Parathyroid adenoma (tissue), 2 donors: ENCODE measurements around the gene LRRC8E.

Experiments
- H2AFZ ChIP-seq: fragments of 300-600 bp; sonication (generic); one replicate; pipeline ENCODE4 v1.7.0; 2017; ENCODE audit warnings: antibody characterized with exemption, mild to moderate bottlenecking
- H3K27ac ChIP-seq: fragments of 300-600 bp; sonication (generic); one replicate; pipeline ENCODE4 v1.7.0; 2017
- H3K27me3 ChIP-seq: fragments of 300-600 bp; sonication (generic); one replicate; pipeline ENCODE4 v1.7.0; 2017; ENCODE audit warnings: low read length; ENCODE audit not compliant: control insufficient read depth, insufficient read depth
- H3K36me3 ChIP-seq: fragments of 300-600 bp; sonication (generic); one replicate; pipeline ENCODE4 v1.7.0; 2017; ENCODE audit warnings: low read length; ENCODE audit not compliant: control insufficient read depth, insufficient read depth
- H3K4me1 ChIP-seq: fragments of 300-600 bp; sonication (generic); one replicate; pipeline ENCODE4 v1.7.0; 2017; ENCODE audit warnings: control low read depth
- H3K4me2 ChIP-seq: fragments of 300-600 bp; sonication (generic); one replicate; pipeline ENCODE4 v1.7.0; 2017; ENCODE audit warnings: low read length
- H3K4me3 ChIP-seq: fragments of 300-600 bp; sonication (generic); one replicate; pipeline ENCODE4 v1.7.0; 2017; ENCODE audit warnings: low read depth, low read length
- H3K79me2 ChIP-seq: fragments of 300-600 bp; sonication (generic); one replicate; pipeline ENCODE4 v1.7.0; 2017; ENCODE audit warnings: control low read depth
- H3K9ac ChIP-seq: fragments of 300-600 bp; sonication (generic); one replicate; pipeline ENCODE4 v1.7.0; 2017; ENCODE audit warnings: mild to moderate bottlenecking
- H3K9me3 ChIP-seq: fragments of 300-600 bp; sonication (generic); one replicate; pipeline ENCODE4 v1.7.0; 2017; ENCODE audit warnings: low read length; ENCODE audit not compliant: control insufficient read depth
- CTCF ChIP-seq: fragments of 300-600 bp; sonication (generic); IDR thresholded peaks from one replicate; pipeline ENCODE4 v1.7.0; 2017; ENCODE audit warnings: antibody characterized with exemption, mild to moderate bottlenecking
- donor health status: primary hyperparathyroidism.

Gene LRRC8E

GRCh38 chr19:7921967-7922835 is 33.9 kb downstream of the LRRC8E start:
- TF ChIP-seq CTCF: no peak
- Histone ChIP-seq H3K4me1 (peaks cover 6% of the 10 kb centered on the region), H3K79me2 (no peaks in the 10 kb centered on the region), H3K36me3 (no peaks in the 10 kb centered on the region), H3K27me3 (no peaks in the 10 kb centered on the region), H3K27ac (no peak overlapping the region), H3K9ac (no peak overlapping the region), H3K4me2 (no peak overlapping the region), H3K9me3 (no peaks in the 10 kb centered on the region), H2AFZ (no peak overlapping the region), H3K4me3 (no peak overlapping the region)

- Histone ChIP-seq H3K4me3 (no peak overlapping the region), H3K4me1 (peaks cover 6% of the 10 kb centered on the region), H2AFZ (no peak overlapping the region), H3K27me3 (no peaks in the 10 kb centered on the region), H3K27ac (no peak overlapping the region), H3K4me2 (no peak overlapping the region), H3K79me2 (no peaks in the 10 kb centered on the region), H3K9me3 (no peaks in the 10 kb centered on the region), H3K36me3 (no peaks in the 10 kb centered on the region), H3K9ac (no peak overlapping the region)
- TF ChIP-seq CTCF: no peak
Observed at GRCh38 chr19:7922836-7923195, 34.5 kb downstream of the LRRC8E start.

- peaks cover 9% of the 10 kb centered on the region for H3K4me1 ChIP-seq
- no peak overlapping the region for H3K4me2 ChIP-seq
- TF ChIP-seq CTCF: no peak
- H3K9me3 ChIP-seq: no peaks in the 10 kb centered on the region
- no peaks in the 10 kb centered on the region for H3K27me3 ChIP-seq
- H3K79me2 ChIP-seq: no peaks in the 10 kb centered on the region
- H2AFZ ChIP-seq: no peak overlapping the region
- no peak overlapping the region for H3K4me3 ChIP-seq
- no peaks in the 10 kb centered on the region for H3K36me3 ChIP-seq
- no peak overlapping the region for H3K27ac ChIP-seq
- H3K9ac ChIP-seq: no peak overlapping the region
Observed at GRCh38 chr19:7923295-7924191, 35.2 kb downstream of the LRRC8E start.

GRCh38 chr19:7924241-7924640 is 35.9 kb downstream of the LRRC8E start:
- Histone ChIP-seq H3K4me2 (no peak overlapping the region), H3K27me3 (no peaks in the 10 kb centered on the region), H3K36me3 (no peaks in the 10 kb centered on the region), H3K9me3 (no peaks in the 10 kb centered on the region), H3K27ac (no peak overlapping the region), H3K4me1 (peaks cover 10% of the 10 kb centered on the region), H3K79me2 (no peaks in the 10 kb centered on the region), H3K4me3 (no peak overlapping the region), H3K9ac (no peak overlapping the region), H2AFZ (no peak overlapping the region)
- TF ChIP-seq CTCF: no peak
